Thoracic aorta (tissue), 2 donors: ENCODE data around the gene UCKL1. TPM values are rescaled to one million over a fixed set of nuclear protein-coding genes. Genes with fewer than 3 reads are reported as not detected.
A peak's percentile ranks its signal among the peaks of the same experiment; 100 is the strongest.
"Not testable (repeated sequence)": the region's sequence is repeated elsewhere in the genome, so short reads cannot be mapped to it uniquely, and the experiment has no call there.

Experiments used
- ATAC-seq: fragments of 150-250 bp; one replicate; pipeline ENCODE4 v1.8.0; 2017; ENCODE audit warnings: low read depth; ENCODE audit not compliant: insufficient number of reproducible peaks, low FRiP score
- DNase-seq: peaks from one replicate; pipeline ENCODE4 v3.0.0-alpha.2; 2020; ENCODE audit warnings: low spot score
- H3K27ac ChIP-seq, 2 donors: fragments of 200-600 bp; sonication (generic); 1 replicate in 1 of 2; 2 replicates in 1 of 2; pipeline ENCODE4 v1.5.1; 2016; ENCODE audit warnings: mild to moderate bottlenecking in 2 of 2, moderate library complexity in 2 of 2
- H3K27me3 ChIP-seq: fragments of 200-600 bp; sonication (generic); replicated peaks from 2 replicates; pipeline ENCODE4 v1.6.0; 2016; ENCODE audit warnings: mild to moderate bottlenecking; ENCODE audit not compliant: insufficient read depth
- H3K36me3 ChIP-seq: fragments of 200-600 bp; sonication (generic); one replicate; pipeline ENCODE4 v1.5.1; 2016
- H3K4me1 ChIP-seq, 2 donors: fragments of 200-600 bp; sonication (generic); 1 replicate in 1 of 2; 2 replicates in 1 of 2; pipeline versions ENCODE4 v1.5.1 to v1.6.0; 2016; ENCODE audit warnings: low read depth in 2 of 2, mild to moderate bottlenecking in 1 of 2; ENCODE audit not compliant: control insufficient read depth in 1 of 2
- H3K4me3 ChIP-seq: fragments of 200-600 bp; sonication (generic); 2 replicates; pipeline ENCODE4 v1.5.1; 2016; ENCODE audit warnings: mild to moderate bottlenecking
- H3K9me3 ChIP-seq: fragments of 200-600 bp; sonication (generic); 2 replicates; pipeline ENCODE4 v1.5.1; 2016
- total RNA-seq, 2 donors: library from RNA; depleted of rRNA; stranded (reverse); fragments of >200 nt; gene quantifications; one replicate each; pipeline versions ENCODE4 v1.1.0 to v1.2.3, GENCODE V29; 2016
- TF ChIP-seq, protein P1 (sequence below): fragments of 200-600 bp; sonication (generic); IDR thresholded peaks from one replicate; pipeline ENCODE4 v1.5.1; 2019; ENCODE audit warnings: antibody characterized with exemption

Gene UCKL1
- total RNA-seq, 2 donors from 2014 or later, result 27.3 to 40.5 TPM

- H3K27ac ChIP-seq, result no peak overlapping the region
- no peak for ATAC-seq
- TF ChIP-seq, protein P1, sequence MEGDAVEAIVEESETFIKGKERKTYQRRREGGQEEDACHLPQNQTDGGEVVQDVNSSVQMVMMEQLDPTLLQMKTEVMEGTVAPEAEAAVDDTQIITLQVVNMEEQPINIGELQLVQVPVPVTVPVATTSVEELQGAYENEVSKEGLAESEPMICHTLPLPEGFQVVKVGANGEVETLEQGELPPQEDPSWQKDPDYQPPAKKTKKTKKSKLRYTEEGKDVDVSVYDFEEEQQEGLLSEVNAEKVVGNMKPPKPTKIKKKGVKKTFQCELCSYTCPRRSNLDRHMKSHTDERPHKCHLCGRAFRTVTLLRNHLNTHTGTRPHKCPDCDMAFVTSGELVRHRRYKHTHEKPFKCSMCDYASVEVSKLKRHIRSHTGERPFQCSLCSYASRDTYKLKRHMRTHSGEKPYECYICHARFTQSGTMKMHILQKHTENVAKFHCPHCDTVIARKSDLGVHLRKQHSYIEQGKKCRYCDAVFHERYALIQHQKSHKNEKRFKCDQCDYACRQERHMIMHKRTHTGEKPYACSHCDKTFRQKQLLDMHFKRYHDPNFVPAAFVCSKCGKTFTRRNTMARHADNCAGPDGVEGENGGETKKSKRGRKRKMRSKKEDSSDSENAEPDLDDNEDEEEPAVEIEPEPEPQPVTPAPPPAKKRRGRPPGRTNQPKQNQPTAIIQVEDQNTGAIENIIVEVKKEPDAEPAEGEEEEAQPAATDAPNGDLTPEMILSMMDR, result no peak
- DNase-seq, result no peak
- no peaks in the 10 kb centered on the region for H3K9me3 ChIP-seq
- H3K27me3 ChIP-seq, result no peaks in the 10 kb centered on the region
- H3K36me3 ChIP-seq, result no peaks in the 10 kb centered on the region
- no peak overlapping the region for H3K4me3 ChIP-seq
- peaks cover 2 to 24% of the 10 kb centered on the region in 2 donors for H3K4me1 ChIP-seq
Measured at GRCh38 chr20:63974402-63975200, 18.4 kb upstream of the UCKL1 start.

- H3K27ac ChIP-seq, result no peak overlapping the region
- H3K9me3 ChIP-seq, result no peaks in the 10 kb centered on the region
- H3K27me3 ChIP-seq, result no peaks in the 10 kb centered on the region
- DNase-seq (no peak), ATAC-seq (no peak)
- peak overlapping the region; percentile 66 for H3K4me3 ChIP-seq
- no peaks in the 10 kb centered on the region for H3K36me3 ChIP-seq
- TF ChIP-seq, protein P1, result peak; percentile 98
- H3K4me1 ChIP-seq, result peaks cover 6 to 27% of the 10 kb centered on the region in 2 donors
Measured at GRCh38 chr20:63973636-63974401, 17.6 kb upstream of the UCKL1 start.

DNA sequence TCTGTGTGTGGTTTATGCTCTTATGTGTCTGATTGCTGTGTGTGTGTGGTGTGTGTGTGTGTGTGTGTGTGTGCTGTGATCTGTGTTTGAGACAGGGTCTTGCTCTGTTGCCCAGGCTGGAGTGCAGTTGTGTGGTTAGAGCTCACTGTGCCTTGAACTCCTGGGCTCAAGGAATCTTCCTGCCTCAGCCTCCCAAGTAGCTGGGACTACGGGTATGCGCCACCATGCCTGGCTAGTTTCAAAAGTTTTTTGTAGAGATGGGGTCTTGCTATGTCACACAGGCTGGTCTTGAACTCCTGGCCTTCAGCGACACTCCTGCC is 16.9 kb upstream of the UCKL1 start:
- Histone ChIP-seq H3K4me3 (no peak overlapping the region), H3K36me3 (no peaks in the 10 kb centered on the region), H3K9me3 (no peaks in the 10 kb centered on the region), H3K27me3 (no peaks in the 10 kb centered on the region), H3K27ac (no peak overlapping the region), H3K4me1 (peaks cover 8 to 31% of the 10 kb centered on the region in 2 donors)
- TF ChIP-seq, protein P1, result no peak
- DNase-seq (no peak), ATAC-seq (no peak)

GRCh38 chr20:63972312-63973159 is 16.3 kb upstream of the UCKL1 start:
- Histone ChIP-seq H3K9me3 (no peaks in the 10 kb centered on the region), H3K4me3 (no peak overlapping the region), H3K27ac (no peak overlapping the region), H3K27me3 (no peaks in the 10 kb centered on the region), H3K4me1 (peaks cover 8 to 31% of the 10 kb centered on the region in 2 donors), H3K36me3 (no peaks in the 10 kb centered on the region)
- TF ChIP-seq, protein P1, result no peak
- ATAC-seq (no peak), DNase-seq (no peak)

- not testable (repeated sequence) for DNase-seq, H3K9me3 ChIP-seq, H3K27me3 ChIP-seq, H3K27ac ChIP-seq, H3K4me3 ChIP-seq, H3K36me3 ChIP-seq, ATAC-seq
- H3K4me1 ChIP-seq, result peaks cover 8 to 31% of the 10 kb centered on the region in 2 donors
Measured at GRCh38 chr20:63971960-63972311, 15.7 kb upstream of the UCKL1 start.
